NCI-H2196 treated with DMSO at 0.1 percent for 48 hours (cell line): ENCODE data around the gene ORC1.

Experiments
- DNase-seq: peaks from one replicate; lab custom pipeline; 2025; ENCODE audit not compliant: unreplicated experiment; lab: John Stamatoyannopoulos, UW

Gene ORC1

GRCh38 chr1:52404116-52404974 is at the start of gene ORC1, which contains the start of gene PRPF38A:
Gene ORC1 (minus strand): TSS chr1:52404423. CDS start chr1:52402223, 2,200 bp downstream.
Gene PRPF38A (plus strand): TSS chr1:52404602. CDS start chr1:52404750, 148 bp downstream.
- peak; percentile 96 for DNase-seq

- no peak for DNase-seq
These were observed 40.2 kb upstream of the ORC1 start for GRCh38 chr1:52444463-52444862.

GRCh38 chr1:52439976-52440375 is 35.8 kb upstream of the ORC1 start:
- DNase-seq = no peak

- DNase-seq = no peak
These were observed 32.6 kb upstream of the ORC1 start for GRCh38 chr1:52436817-52437216.

GRCh38 chr1:52435650-52436049 is 31.4 kb upstream of the ORC1 start:
- DNase-seq = no peak

GRCh38 chr1:52435211-52435610 is 31.0 kb upstream of the ORC1 start:
- DNase-seq = no peak

GRCh38 chr1:52432807-52433206 is 28.6 kb upstream of the ORC1 start:
- DNase-seq = no peak

GRCh38 chr1:52427152-52427551 is 22.9 kb upstream of the ORC1 start:
- no peak for DNase-seq

- no peak for DNase-seq
These were observed 22.1 kb upstream of the ORC1 start for GRCh38 chr1:52426371-52426770.

- DNase-seq = no peak
These were observed 20.6 kb upstream of the ORC1 start for GRCh38 chr1:52424813-52425212.

GRCh38 chr1:52424231-52424636 is 20.0 kb upstream of the ORC1 start:
- DNase-seq = no peak

GRCh38 chr1:52423771-52424170 is 19.5 kb upstream of the ORC1 start:
- no peak for DNase-seq

- no peak for DNase-seq
These were observed 18.8 kb upstream of the ORC1 start for GRCh38 chr1:52423055-52423454.

GRCh38 chr1:52420713-52421112 is 16.5 kb upstream of the ORC1 start:
- DNase-seq = no peak

- DNase-seq = no peak
These were observed 12.6 kb upstream of the ORC1 start for GRCh38 chr1:52416811-52417210.

GRCh38 chr1:52414942-52415341 is 10.7 kb upstream of the ORC1 start:
- DNase-seq = no peak

GRCh38 chr1:52413410-52413989 is 9.3 kb upstream of the ORC1 start:
- DNase-seq = no peak

GRCh38 chr1:52404975-52405338 is 734 bp upstream of the ORC1 start:
- no peak for DNase-seq

GRCh38 chr1:52403566-52404115 is 582 bp downstream of the ORC1 start:
- no peak for DNase-seq

- DNase-seq = no peak
These were observed 1.4 kb downstream of the ORC1 start for GRCh38 chr1:52402860-52403240.

- no peak for DNase-seq
These were observed 4.1 kb downstream of the ORC1 start for GRCh38 chr1:52400131-52400530.

- DNase-seq = no peak
These were observed 4.6 kb downstream of the ORC1 start for GRCh38 chr1:52399629-52400028.
